HG03135 (cell line): ENCODE measurements around the gene MUC21.
"Not testable (repeated sequence)": the region's sequence is repeated elsewhere in the genome, so short reads cannot be mapped to it uniquely, and the experiment has no call there.

Source experiments
- ATAC-seq: cut with Tn5 transposase; IDR thresholded peaks from one replicate; pipeline ENCODE4 v1.9.1; 2021; ENCODE audit warnings: mild to moderate bottlenecking, moderate library complexity; ENCODE audit not compliant: unreplicated experiment

The MUC21 gene

DNA sequence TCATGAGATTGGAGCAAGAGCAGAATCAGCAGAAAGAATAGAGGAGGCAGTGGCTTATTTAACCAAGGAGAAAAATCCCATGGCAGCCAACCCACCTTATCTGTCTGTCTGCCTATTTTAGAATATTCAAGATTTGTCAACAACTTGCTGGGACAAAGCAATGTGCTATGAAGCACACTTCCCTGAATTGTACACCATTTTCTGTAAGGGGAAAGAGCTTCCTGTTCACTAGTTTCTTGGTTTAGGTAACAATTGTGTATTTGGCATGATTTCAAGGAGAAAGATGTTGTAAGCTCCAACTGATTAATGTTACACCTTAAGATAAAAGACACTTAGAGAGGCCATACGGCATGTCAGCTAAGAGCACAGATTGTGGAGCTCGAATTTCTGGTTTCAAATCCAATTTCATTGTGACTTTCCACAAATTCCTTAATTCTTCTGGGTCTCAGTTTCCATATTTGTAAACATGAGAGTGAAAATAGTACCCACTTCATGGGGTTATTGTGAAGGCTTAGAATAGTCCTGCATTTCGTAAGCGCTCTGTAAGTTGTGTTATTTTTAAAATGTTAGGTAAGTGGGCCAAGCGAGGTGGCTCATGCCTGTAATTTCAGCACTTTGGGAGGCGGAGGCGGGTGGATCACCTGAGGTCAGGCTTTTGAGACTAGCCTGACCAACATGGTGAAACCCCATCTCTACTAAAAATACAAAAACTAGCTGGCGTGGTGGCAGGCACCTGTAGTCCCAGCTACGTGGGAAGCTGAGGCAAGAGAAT, 21.9 kb downstream of the MUC21 start:
- no peak for ATAC-seq

DNA sequence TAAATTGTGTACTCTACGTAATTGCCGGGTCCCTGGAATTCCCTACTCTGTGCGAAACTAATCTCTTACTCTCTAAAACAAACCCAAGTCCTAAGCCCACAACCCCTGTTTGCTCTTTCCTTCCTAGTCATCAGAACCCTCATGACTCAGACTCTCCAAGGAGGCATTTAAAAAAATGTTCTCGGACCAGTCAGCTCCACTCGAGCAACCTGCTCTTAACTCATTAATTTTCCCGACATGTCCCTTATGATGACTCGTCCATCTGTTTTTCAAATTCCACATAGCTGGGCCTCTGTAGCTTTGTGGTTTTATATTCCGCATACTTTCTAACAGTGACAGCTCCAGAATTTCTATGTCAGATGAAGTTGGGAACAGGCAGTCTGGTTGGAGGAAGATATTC, 24.2 kb downstream of the MUC21 start:
- ATAC-seq: no peak

DNA sequence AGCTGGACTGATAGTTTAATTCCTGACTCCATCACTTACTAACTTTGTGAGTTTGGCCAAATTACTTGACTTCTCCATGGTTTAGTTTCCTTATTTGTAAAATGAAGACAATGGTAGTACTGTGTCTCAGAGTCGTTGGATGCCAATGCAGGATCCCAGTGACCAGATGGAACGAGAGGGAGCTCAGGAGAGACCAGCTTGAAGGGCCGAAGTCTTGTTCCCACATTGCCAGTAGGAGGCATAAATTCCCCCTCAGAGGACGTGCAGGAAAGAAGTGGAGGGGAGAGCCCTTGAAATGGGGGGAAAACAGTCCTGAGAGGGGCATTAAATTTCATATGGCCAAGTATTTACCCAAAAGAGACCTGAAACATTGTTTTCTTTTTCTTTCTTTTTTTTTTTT, 24.6 kb downstream of the MUC21 start:
- no peak for ATAC-seq

DNA sequence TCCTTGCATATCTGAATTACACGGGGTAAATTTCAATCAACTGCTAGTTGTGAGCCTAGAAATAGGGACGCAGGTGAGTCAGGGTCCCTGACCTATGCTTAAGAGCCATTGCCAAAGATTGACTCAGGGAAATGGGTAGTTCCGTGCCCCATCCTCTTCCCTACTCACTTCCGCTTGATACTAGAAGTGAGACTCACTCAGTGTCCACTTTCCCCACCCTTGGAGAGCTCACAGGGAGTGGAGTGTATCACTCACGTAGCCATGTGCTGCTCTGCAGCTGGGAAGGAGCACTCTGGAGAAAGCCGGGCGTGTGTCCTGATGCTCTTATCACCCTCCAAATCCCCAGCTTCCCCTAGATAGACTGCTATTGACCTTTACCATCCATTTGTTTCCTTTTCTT, 26.2 kb downstream of the MUC21 start:
- no peak for ATAC-seq

DNA sequence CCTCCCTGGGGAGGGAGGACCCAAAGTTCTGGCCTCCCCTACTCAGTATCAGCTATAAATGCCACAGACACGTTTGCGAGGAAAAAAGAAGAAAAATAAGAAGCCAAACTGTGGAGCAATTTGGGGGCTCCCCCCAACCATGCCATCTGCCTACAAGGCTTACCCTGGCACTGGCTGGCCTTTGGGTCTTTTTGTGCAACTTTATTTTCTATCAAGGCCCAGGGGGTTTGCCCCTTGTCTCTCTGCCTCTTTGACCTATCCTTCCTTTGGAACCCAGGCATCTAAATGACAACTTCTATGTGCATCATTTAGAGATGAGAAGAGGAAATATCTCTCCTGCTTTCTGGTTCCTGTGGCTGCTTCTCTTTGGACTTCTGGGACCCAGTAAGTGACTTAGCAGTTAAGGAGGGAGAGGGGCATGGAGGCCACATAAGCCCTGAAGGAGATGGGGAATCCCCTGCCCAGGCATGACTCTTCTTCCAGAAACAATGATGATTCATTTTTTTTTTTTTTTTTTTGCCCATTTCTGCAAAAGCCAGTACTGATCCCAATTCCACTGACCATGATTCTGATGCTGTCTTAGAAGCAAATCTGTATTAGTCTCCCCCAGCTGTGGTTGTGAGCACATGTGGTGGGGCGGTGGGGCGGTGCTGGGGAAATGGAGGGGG, 27.0 kb downstream of the MUC21 start, which contains the start of gene MUC22:
Gene MUC22, plus strand, starts transcription at position 82 of the 668 bp plus-strand sequence. Its CDS starts 233 bp downstream, at position 315.
- ATAC-seq: no peak

DNA sequence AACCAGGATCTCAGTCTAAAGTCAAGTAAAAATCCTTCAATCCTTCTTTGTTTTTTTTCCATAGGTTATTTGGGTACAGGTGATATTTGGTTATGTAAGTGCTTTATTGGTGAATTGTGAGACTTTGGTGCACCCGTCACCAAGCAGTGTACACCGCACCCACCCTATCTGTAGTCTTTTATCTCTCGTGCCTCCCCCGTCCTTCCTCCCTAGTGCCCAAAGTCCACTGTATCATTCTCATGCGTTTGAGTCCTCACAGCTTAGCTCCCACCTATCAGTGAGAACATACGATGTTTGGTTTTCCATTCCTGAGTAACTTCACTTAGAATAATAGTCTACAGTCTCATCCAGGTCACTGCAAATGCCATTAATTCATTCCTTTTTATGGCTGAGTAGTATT, 27.6 kb downstream of the MUC21 start:
- ATAC-seq: no peak

DNA sequence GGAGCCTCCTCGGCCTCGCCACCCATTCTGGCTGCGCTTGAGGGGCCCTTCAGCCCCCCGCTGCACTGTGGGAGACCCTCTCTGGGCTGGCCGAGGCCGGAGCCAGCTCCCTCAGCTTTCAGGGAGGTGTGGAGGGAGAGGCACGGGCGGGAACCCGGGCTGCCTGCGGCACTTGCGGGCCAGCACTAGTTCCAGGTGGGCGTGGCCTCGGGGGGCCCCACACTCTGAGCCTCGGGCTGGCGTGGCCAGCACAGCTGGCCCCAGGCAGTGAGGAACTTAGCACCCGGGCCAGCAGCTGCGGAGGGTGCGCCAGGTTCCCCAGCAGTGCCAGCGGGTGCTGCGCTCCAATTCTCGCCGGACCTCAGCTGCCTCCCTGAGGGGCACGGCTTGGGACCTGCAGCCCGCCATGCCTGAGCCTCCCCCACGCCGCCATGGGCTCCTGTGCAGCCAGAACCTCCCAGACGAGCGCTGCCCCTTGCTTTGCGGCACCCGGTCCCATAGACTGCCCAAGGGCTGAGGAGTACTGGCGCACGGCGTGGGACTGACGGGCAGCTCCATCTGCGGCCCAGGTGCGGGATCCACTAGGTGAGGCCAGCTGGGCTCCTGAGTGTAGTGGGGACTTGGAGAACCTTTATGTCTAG, 33.3 kb downstream of the MUC21 start:
- ATAC-seq: no peak

DNA sequence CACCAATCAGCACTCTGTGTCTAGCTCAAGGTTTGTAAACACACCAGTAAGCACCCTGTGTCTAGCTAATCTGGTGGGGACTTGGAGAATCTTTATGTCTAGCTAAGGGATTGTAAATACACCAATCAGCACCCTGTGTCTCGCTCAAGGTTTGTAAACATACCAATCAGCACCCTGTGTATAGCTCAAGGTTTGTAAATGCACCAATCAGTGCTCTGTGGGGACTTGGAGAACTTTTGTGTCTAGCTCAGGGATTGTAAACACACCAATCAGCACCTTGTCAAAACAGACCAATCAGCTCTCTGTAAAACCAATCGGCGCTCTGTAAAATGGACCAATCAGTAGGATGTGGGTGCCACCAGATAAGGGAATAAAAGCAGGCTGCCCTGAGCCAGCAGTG, 33.9 kb downstream of the MUC21 start:
- ATAC-seq: not testable (repeated sequence)

DNA sequence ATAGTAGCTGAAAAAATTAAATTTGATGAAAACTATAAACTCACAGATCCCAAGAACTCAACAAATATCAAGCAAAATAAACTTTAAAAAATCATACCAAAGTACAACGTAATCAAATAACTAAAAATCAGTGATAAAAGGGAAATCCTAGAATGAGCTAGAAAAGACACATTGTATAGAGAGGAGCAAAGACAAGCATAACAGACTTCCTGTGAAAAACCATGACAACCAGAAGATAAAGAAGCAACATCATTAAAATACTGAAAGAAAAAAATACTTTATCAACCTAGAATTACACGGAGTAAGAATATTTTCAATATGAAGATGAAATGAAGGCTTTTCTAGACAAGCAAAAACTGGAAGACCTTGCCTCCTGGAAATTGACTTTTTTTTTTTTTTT, 36.5 kb downstream of the MUC21 start:
- no peak for ATAC-seq

DNA sequence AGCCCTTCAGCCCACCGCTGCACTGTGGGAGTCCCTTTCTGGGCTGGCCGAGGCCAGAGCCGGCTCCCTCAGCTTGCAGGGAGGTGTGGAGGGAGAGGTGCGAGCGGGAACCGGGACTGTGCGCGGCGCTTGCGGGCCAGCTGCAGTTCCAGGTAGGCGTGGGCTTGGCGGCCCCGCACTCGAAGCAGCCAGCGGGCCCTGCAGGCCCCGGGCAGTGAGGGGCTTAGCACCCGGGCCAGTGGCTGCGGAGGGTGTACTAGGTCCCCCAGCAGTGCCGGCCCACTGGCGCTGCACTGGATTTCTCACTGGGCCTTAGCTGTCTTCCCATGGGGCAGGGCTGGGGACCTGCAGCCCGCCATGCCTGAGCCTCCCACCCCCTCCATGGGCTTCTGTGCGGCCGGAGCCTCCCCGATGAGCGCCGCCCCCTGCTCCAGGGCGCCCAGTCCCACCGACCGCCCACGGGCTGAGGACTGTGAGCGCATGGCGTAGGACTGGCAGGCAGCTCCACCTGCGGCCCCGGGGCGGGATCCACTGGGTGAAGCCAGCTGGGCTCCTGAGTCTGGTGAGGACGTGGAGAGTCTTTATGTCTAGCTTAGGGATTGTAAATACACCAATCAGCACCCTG, 37.2 kb downstream of the MUC21 start:
- ATAC-seq: not testable (repeated sequence)

DNA sequence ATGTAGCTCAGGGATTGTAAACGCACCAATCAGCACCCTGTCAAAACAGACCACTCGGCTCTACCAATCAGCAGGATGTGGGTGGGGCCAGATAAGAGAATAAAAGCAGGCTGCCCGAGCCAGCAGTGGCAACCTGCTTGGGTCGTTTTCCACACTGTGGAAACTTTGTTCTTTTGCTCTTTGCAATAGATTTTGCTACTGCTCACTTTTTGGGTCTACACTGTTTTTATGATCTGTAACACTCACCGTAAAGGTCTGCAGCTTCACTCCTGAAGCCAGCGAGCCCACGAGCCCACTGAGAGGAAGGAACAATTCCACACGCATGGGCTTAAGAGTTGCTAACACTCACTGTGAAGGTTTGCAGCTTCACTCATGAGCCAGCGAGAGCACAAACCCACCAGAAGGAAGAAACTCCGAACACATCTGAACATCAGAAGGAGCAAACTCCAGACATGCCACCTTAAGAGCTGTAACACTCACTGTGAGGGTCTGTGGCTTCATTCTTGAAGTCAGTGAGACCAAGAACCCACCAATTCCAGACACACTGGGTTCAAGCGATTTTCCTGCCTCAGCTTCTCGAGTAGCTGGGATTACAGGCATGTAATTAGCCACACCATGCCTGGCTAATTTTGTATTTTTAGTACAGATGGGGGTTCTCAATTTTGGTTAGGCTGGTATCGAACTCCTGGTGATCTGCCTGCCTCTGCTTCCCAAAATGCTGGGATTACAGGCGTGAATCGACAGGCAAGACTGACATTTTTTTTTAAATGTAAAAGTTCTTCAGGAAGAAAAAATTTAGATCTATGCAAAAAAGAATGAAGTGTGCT, 38.4 kb downstream of the MUC21 start:
- not testable (repeated sequence) for ATAC-seq

DNA sequence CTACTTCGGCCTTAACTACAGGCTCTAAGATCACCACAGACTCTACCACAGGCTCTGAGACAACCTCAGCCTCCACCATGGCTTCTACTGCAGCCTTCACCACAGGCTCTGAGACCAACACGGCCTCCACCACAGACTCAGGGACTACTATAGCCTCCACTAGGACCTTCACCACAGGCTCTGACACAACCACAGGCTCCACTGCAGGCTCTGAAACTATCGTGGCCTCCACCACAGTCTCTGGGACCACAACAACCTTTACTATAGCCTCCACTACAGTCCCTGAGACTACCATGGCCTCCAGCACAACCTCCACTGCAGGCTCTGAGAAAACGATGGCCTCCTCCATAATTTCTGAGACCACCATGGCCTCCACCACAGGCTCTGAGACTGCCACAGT, 42.1 kb downstream of the MUC21 start:
- ATAC-seq: no peak

DNA sequence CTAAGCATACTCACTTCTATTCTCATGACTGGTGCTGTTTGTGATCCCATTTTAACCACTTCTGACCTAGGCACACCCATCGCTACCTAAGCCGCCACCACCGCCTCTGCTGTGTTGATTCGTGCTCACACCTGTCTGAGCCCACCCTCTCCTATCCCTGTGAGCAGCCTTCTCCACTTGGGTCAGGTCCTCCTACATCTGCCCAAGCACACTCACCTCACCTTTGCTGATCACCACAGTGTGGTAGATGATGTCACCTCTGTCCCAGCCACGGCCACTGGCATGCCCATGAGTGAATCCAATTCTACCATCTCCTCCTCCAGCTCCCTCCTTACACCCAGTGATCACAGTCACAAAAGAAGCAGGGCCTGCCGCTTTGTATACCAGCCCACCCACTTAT, 47.6 kb downstream of the MUC21 start:
- ATAC-seq: no peak

DNA sequence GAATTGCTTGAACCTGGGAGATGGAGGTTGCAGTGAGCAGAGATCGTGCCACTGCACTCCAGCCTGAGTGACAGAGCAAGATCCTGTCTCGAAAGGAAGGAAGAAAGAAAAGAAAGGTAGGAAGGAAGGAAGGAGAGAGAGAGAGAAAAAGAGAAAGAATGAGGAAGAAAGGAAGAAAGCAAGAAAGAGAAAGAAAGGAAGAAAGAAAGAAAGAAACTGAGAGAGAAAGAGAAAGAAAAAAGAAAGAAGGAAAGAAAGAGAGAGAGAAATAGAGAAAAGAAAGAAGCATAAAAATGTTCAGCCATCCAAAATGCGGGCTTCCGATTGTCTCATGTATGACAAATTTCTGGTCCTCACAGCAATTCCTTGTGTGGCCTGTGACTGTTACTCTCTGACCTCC, 49.6 kb downstream of the MUC21 start:
- ATAC-seq: no peak

DNA sequence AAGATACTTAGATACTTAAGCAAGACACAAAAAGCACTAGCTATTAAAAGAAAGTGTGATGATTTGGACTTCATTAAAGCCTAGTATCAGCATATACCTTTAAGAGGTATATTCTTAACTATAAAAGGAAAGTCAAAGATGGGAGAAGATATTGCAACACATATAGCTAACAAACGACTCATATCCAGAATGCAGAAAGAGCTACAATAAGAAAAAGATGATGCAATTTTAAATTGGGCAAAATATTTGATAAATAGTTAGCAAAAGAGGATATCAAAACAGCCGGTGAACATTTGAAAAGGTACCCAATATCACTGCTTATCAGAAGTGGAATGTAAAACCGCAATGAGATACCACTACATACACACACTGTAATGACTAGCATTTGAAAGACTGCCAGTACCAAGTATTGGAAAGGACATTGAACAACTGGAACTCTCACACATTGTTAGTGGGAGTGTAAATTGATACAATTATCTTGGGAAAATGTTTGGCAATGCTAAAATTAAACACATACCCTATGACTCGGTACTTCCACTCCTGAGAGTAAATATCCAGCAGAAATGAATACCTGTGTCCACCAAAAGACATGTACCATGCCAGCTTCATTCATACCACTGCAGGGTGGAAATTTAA, 52.5 kb downstream of the MUC21 start:
- no peak for ATAC-seq

DNA sequence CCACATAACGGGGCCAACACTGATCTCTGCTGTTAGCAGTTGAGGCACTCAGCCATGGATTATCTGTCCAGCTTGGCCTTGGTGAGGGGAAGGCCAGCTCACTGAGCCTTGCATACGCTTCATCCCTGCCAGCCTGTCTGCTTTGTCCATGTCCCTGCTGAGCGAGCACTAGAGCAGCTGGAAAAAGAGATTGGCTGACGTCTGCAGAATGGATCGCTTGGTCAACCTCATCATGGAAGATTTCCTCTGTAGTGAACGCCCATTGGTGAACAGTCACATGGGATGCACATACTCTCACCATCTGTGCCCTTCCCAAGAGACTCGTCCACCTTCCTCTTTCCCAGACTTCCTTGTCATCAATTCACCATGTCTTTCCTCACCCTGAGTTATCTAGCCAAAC, 53.7 kb downstream of the MUC21 start:
- ATAC-seq: no peak

DNA sequence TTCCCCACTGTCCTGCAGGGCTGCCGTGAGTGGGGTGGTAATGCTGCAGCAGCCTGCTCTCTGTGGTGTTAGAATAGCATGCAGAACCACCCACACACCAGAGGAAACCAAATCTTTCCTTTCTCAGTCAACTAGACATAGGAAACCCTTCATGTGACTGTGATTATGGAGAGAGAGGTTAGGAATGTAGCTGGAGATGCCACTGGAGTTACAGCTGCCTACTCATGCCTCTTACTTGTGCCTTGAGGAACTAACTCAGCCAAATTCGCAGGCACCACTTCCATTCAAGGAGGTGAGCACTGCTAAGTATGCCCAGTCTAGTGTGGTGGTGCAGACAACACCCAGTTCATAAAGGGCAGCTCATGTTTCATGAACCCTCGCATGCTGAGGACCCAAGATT, 54.2 kb downstream of the MUC21 start:
- no peak for ATAC-seq

DNA sequence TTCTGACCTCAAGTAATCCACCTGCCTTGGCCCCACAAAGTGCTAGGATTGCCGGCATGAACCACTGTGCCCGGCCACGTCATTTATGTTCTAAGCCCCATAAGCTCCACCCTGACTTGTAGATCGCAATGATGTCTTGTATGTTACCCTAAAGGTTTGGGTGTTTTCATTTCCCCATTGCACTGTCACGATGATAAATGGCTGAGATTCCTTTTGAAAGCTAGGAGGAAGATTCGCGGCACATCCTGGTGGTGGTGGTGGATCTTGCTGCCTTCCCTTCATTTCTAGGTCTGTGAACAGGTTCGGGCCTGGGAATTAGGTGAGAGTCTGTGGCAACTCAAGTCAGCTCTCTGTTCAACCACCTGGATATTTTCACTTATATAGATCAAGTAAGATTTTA, 55.0 kb downstream of the MUC21 start:
- no peak for ATAC-seq
